Measurements from ENCODE around the gene PLD5.

The PLD5 gene

GRCh38 chr1:242043165-242043564, 481.3 kb downstream of the PLD5 start:
- no peak for DNase-seq

GRCh38 chr1:242034392-242034791, 490.1 kb downstream of the PLD5 start:
- DNase-seq, result no peak

GRCh38 chr1:242033447-242033846, 491.1 kb downstream of the PLD5 start:
- no peak for DNase-seq

Data from NCI-H446 (cell line).